GM13977 (cell line): Measurements from ENCODE around the gene OR4C45.

Source experiments
- DNase-seq: peaks from one replicate; pipeline ENCODE4 v3.0.0; 2012; ENCODE audit warnings: low spot score
- CTCF ChIP-seq: IDR thresholded peaks from 2 replicates; pipeline ENCODE4 v1.5.1; 2012; ENCODE audit warnings: mild to moderate bottlenecking, control low read depth; ENCODE audit not compliant: insufficient read depth; ENCODE audit errors: extremely low read depth, missing control alignments
- in situ Hi-C: fragments of 300-500 bp; cut with MboI; formaldehyde crosslinking; loops from one replicate; pipeline ENCODE4 v1.12.0; 2022; ENCODE audit warnings: low sequenced_read_pairs, low pct_unique_long_range_greater_than_20kb, mixed read lengths, inconsistent platforms; ENCODE audit not compliant: unreplicated experiment

The OR4C45 gene

GRCh38 chr11:50071584-50072225, 39.0 kb downstream of the OR4C45 start:
- TF ChIP-seq CTCF = no peak
- DNase-seq = no peak
- in situ Hi-C loops = no loop called here

DNA sequence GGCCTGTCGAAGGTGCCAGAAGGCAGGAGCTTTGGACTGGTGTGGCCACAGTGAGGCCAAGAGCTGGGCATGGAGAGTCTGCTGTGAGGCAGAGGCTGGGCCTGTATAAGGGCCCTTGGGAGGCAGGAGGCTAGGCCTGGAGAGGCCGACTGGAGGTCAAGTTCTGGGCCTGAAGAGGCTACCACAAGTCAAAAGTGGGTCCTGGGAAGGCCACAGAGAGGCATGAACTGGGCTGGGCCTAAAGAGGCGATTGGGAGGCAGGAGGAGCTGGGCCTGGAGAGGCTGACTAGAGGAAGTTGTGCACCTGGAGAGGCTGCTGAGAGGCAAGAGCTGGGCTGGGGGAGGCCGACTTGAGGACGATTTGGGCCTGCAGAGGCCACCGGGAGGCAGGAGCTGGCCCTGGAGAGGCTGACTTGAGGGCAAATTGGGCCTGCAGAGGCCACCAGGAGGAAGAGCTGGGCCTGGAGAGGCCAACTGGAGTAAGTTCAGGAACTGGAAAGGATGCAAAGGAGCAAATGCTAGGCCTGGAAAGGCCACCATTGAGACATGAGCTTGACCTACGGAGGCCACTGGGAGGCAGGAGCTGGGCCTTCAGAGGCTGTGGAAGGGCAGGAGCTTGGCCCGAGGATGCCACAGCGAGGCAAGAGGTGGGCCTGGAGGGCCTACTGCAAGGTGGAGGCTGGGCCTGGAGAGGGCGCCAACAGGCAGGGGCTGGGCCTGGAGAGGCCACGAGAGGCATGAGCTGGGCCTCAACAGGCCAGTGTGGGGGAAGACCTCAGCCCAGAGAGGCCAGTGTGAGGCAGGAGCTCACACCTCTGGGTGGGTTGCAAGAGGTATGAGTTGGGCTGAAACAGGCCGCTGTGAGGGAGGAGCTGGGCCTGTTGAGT, 39.8 kb downstream of the OR4C45 start:
- no peak for TF ChIP-seq CTCF
- in situ Hi-C loops = no loop called here
- DNase-seq = no peak

DNA sequence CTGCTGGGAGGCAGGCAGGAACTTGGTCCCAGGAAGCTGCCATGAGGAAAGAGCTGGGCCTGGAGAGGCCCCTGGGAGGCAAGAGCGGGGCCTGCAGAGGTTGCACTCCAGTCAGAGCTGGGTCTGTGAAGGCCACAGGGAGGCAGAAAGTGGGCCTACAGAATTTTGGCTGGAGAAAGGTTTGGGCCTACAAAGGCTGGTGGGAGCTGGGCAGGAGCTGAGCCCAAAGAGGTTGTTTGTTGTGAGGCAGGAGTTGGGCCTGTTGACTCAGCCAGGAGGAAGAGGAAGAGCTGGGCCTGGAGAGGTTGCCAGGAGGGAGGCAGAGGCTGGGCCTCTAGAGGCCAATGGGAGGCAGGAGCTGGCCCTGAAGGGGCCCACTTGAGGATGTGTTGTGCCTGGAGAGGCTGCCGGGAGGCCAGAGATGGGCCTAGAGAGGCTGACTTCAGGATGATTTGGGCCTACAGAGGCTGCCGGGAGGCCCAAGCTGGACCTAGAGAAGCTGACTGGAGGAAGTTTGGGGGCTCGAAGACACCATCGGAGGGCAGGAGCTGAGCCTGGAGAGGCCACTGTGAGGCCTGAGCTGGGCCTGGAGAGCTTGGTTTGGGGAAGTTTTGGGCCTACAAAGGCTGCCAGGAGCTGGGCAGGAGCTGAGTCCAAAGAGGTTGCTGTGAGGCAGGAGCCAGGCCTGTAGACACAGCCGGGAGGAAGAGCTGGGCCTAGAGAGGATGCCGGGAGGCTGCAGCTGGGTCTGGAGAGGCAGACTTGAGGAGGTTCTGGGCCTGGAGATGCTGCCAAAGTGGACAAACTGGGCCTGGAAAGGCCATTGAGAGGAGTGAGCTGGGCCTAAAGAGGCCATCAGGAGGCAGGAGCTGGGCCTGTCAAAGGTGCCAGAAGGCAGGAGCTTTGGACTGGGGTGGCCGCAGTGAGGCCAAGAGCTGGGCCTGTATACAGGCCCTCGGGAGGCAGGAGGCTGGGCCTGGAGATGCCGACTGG, 40.7 kb downstream of the OR4C45 start:
- in situ Hi-C loops = no loop called here
- no peak for DNase-seq
- no peak for TF ChIP-seq CTCF

DNA sequence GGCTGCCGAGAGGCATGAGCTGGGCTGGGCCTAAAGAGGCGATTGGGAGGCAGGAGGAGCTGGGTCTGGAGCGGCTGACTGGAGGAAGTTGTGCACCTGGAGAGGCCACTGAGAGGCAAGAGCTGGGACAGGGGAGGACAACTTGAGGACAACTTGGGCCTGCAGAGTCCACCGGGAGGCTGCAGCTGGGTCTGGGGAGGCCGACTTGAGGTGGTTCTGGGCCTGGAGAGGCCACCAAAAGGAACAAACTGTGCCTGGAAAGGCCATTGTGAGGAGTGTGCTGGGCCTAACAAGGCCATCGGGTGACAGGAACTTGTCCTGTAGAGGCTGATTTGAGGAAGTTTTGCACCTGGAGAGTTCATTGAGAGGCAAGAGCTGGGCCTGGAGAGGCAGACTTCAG, 41.5 kb downstream of the OR4C45 start:
- in situ Hi-C loops = no loop called here

GRCh38 chr11:50075856-50076255, 43.2 kb downstream of the OR4C45 start:
- no peak for TF ChIP-seq CTCF
- no peak for DNase-seq
- in situ Hi-C loops = no loop called here

More for the DNA sequence above, 41.5 kb downstream of the OR4C45 start:
- TF ChIP-seq CTCF = no peak
- DNase-seq = no peak

GRCh38 chr11:50077526-50077925, 44.9 kb downstream of the OR4C45 start:
- in situ Hi-C loops = no loop called here
- DNase-seq = no peak
- no peak for TF ChIP-seq CTCF
